Measurements from ENCODE around the gene ZNF366.

DNA sequence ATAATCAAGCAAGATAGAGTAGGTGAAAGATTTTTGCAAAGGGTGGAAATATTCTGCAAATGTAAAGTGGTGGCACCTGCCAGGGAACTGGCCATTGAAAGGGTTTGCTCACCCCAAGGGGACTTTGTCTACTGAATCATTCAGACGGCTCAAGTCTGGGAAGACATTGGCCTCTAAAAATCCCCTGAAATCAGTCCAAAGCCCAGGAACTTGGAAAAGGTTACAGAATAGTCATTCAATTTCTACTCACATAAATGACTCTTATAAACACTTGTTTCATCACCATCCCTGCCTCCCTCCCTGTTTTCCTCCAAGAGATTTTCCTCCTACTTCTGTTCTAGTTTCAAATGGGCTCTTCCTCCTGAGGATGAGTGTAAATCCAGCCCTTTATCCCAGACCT, 28.5 kb downstream of the ZNF366 start:
- TF ChIP-seq, protein P1, sequence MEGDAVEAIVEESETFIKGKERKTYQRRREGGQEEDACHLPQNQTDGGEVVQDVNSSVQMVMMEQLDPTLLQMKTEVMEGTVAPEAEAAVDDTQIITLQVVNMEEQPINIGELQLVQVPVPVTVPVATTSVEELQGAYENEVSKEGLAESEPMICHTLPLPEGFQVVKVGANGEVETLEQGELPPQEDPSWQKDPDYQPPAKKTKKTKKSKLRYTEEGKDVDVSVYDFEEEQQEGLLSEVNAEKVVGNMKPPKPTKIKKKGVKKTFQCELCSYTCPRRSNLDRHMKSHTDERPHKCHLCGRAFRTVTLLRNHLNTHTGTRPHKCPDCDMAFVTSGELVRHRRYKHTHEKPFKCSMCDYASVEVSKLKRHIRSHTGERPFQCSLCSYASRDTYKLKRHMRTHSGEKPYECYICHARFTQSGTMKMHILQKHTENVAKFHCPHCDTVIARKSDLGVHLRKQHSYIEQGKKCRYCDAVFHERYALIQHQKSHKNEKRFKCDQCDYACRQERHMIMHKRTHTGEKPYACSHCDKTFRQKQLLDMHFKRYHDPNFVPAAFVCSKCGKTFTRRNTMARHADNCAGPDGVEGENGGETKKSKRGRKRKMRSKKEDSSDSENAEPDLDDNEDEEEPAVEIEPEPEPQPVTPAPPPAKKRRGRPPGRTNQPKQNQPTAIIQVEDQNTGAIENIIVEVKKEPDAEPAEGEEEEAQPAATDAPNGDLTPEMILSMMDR (IDR thresholded peaks at IDR 0.05 in 8 of 11, conservative IDR thresholded peaks at IDR 0.05 in 3 of 11), result no peak
- no peak for TF ChIP-seq POLR2A (IDR thresholded peaks at IDR 0.05)
